Body of pancreas (tissue), 4 donors: Measurements from ENCODE around the gene SGMS1.

ENCODE experiments used
- POLR2A ChIP-seq, 3 donors: fragments of 450-650 bp; IDR thresholded peaks; one replicate each; pipeline ENCODE4 v1.6.1; 2016; ENCODE audit warnings: antibody characterized with exemption in 3 of 3, mild to moderate bottlenecking in 2 of 3
- TF ChIP-seq, protein P1 (sequence below), 7 experiments: fragments of 450-650 bp in 4 of 7; fragments of 200-600 bp in 3 of 7; sonication (generic) in 3 of 7; IDR thresholded peaks; one replicate each; pipeline ENCODE4 v1.5.1; 2016 to 2019; ENCODE audit warnings: antibody characterized with exemption in 7 of 7

DNA sequence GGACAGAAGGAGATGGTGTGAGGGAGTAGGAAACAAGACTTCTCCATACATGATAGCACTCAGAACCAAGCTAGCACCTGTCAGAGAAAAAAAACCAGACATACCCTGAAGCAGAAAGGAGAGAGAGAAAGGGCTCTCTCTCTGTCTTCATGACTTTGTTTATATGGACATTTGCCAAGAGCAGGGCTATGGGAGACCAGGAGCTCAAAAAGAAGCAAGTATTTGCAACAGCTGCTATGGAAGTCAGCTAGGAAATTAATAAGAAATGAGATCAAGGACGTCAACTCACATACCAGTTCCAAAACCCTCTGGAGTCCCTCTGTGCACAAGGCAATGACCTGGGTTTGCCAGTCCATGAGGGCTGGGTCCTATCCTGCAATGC lies 111.6 kb downstream of the SGMS1 start:
- TF ChIP-seq, protein P1, sequence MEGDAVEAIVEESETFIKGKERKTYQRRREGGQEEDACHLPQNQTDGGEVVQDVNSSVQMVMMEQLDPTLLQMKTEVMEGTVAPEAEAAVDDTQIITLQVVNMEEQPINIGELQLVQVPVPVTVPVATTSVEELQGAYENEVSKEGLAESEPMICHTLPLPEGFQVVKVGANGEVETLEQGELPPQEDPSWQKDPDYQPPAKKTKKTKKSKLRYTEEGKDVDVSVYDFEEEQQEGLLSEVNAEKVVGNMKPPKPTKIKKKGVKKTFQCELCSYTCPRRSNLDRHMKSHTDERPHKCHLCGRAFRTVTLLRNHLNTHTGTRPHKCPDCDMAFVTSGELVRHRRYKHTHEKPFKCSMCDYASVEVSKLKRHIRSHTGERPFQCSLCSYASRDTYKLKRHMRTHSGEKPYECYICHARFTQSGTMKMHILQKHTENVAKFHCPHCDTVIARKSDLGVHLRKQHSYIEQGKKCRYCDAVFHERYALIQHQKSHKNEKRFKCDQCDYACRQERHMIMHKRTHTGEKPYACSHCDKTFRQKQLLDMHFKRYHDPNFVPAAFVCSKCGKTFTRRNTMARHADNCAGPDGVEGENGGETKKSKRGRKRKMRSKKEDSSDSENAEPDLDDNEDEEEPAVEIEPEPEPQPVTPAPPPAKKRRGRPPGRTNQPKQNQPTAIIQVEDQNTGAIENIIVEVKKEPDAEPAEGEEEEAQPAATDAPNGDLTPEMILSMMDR (IDR thresholded peaks at IDR 0.05) = no peak
- no peak for TF ChIP-seq POLR2A (IDR thresholded peaks at IDR 0.05)
